ENCODE measurements around the gene PHF2.

Gene PHF2

DNA sequence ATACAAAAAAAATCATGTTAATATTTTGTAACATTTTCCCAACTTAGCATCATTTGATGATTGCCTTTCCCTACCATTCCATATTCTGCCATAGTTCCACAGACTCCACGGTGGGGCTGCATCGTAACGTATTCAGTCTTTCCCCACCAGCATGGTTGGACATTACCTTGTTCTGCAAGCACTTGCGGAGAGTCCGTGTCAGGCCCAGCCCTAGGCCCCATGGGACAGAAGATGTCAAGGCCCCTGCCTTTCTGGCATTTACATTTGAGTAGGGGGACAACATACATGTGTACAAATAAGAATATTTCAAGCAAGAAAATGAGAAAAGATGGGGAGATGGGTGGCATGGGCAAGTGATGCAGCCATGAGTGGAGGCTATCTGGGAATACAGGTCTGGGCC lies 8.2 kb upstream of the PHF2 start:
- no peak for DNase-seq (ENCODE audit: low read depth)

GRCh38 chr9:93569621-93570174 lies 6.7 kb upstream of the PHF2 start:
- DNase-seq (ENCODE audit: low read depth) = no peak

- DNase-seq (ENCODE audit: low read depth) = no peak
Observed at GRCh38 chr9:93572221-93572620, 4.2 kb upstream of the PHF2 start.

- no peak for DNase-seq (ENCODE audit: low read depth)
Observed at GRCh38 chr9:93572636-93573515, 3.5 kb upstream of the PHF2 start.

DNA sequence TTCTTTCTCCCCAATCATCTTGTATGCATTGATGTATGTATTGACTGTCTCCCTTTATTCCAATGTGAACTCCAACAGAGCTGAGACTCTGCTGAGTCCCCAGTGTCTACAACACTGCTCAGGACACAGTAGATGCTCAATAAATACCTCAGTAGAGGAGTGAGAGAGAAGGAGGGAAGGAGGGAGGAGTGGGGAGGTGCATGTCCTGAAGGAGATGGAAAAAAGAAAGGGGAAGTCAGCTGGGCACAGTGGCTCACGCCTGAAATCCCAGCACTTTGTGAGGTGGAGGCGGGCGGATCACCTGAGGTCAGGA lies 2.9 kb upstream of the PHF2 start:
- no peak for DNase-seq (ENCODE audit: low read depth)

GRCh38 chr9:93574091-93574899 lies 2.1 kb upstream of the PHF2 start:
- no peak for DNase-seq (ENCODE audit: low read depth)

DNA sequence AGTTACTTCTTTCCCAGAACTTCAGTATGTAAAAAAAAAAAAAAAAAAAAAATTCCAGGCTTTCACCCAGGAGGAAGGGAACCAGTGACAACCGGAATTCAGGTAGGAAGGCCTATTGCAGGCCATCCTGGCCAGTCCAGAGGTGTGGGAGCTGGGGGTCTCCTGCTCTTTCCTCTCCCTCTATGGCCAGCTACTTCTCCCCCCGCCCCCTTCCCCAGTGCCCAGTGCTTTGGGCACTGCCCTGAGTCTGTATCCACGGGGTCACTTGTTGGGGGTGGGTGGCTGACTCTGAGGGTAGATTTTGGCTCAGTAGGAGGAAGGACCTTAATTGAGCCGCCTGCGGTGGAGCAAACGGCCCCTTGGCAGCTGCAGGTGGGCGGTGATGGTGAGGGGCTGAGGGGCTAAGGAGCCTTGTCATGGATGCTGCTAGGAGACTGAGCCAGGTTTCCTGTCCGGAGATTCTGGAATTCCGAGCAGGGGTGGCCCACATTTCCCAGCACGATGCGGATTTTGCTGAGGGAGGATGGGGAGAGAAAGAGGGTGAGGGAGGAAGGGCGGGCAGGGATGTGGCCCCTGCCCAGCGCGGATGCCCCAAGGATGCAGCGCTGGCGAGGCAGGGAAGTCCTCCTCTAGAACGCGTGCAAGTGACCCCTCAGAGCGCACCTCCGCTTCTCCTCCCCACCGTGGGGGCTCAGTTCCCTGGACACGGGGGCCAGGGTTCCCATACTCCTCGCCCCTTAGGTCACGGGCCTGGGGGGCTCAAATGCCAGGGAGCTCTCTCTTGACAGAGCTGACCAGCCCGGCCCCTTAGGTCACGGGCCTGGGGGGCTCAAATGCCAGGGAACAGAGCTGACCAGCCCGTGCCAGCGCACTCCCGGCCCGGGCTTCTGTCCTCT lies 1.2 kb upstream of the PHF2 start:
- no peak for DNase-seq (ENCODE audit: low read depth)

- peak; percentile 29 for DNase-seq (ENCODE audit: low read depth)
Observed at GRCh38 chr9:93575796-93576257, 557 bp upstream of the PHF2 start.

DNA sequence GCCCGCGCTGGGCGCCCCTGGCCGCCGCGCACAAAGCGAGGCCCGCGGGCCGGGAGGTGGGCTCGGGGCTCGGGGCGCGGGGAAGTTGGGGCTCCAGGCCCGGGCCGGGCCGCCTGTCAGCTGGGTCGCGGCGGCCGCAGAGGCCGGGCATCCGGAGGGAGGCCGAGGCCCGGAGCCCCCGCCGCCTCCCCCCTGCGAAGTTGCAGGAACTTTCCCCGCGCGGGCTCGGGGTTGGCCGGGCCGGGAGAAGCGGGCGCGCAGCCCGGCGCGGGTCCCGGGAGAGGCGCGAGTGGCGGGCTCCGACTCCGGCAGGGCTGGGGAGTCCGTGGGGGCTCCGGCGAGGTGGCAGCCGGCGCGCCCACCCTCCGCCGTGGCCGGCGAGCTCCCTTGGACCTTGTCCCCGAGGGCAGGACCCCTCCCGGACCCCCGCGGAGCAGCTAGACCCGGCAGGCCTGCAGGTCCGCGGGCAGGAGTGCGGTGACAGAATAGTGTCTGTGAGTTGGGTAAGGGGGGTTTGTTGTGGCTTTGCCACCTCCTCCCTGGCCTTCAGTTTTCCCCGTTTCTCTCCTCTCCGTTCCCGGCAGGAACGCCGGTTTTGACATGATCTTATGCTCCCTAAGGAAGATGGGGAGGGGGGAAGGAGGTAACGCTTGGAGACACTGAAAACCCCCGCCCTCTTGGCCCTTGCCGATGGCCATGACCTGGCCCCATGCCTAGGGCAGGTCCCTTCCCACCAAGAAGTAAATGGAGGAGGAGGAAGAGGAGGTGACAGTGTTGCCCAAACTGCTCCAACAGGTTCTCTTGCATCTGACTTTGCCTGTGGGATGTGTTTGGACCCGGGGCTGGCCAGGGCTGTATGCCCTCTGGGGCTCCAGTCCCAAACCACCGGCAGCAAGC lies 942 bp downstream of the PHF2 start:
- DNase-seq (ENCODE audit: low read depth) = no peak

DNA sequence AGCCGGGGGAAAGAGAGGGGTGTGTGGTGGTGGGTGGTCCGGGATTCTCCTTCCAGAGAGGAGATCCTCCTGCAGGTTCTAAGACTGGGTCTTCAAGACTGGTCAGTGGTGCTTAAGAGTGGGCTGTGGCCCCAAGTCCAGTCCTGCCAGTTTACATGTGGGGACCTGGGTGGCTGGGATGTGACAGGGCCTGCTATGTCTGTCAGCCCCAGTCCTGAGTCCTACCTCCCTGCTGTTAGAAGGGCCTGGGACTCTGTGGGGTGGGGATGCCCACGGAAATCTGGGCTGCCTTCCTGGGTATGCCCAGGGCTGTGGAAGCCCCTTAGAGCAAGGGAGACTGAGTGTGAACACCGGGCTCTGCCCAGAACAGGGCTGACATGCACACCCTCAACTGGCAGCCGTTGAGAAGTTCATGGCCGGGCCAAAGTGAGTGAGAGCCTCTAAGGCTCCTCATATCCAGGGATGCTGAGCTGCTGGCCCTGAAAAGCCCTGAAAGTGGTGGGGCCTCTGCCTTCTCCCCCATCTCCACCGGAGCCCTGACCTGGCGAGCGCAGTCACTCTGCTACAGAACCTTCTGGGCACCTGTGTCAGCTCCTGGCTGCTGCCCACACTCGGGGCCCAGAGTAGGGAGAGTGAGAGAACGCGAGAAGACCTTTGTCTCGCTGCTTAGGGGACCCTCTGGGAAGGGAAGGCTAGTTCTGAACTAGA lies 1.7 kb downstream of the PHF2 start:
- no peak for DNase-seq (ENCODE audit: low read depth)

DNA sequence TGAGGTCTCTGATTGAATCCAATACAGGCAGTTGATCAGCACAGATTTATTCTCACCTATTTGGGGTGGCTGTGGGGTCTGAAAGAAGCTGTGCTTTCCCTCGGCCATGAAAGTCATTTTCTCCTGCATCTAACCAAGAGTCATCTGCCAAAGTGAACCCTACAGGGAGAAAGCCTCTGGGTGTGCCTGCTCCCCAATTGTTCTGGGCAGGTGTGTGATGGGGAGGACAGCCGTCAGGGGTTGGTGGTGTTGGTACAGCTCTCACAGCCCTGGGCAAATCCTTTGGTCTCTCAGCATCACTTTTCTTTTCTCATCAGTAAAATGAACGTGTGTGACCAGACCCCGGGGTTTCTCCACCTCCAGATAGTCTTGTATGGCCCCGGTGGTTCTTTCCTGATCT lies 2.5 kb downstream of the PHF2 start:
- DNase-seq (ENCODE audit: low read depth) = no peak

- DNase-seq (ENCODE audit: low read depth) = no peak
Observed at GRCh38 chr9:93579711-93580516, 3.5 kb downstream of the PHF2 start.

GRCh38 chr9:93580654-93581380 lies 4.4 kb downstream of the PHF2 start:
- no peak for DNase-seq (ENCODE audit: low read depth)

- DNase-seq (ENCODE audit: low read depth) = no peak
Observed at GRCh38 chr9:93582115-93582514, 5.7 kb downstream of the PHF2 start.

- no peak for DNase-seq (ENCODE audit: low read depth)
Observed at GRCh38 chr9:93582550-93582949, 6.2 kb downstream of the PHF2 start.

DNA sequence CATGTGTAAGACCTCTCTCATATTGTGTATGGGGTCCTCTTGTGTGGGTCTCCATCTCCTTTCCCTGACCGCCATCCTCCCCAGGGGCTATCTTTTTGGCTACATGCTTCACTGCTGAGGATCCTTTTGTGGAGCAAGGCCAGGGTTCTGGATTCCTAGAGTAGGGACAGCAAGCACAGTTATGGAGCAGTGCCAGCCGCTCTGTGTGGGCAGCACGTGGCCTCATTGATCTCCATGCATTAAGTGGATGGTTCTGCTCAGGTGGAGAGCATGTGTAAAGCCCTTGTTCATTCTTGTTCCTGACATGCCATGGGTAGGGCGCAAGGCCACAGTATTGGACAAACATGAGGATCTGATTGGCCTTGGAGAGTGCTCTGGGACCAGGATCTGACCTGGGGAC lies 8.9 kb downstream of the PHF2 start:
- no peak for DNase-seq (ENCODE audit: low read depth)

- no peak for DNase-seq (ENCODE audit: low read depth)
Observed at GRCh38 chr9:93585695-93586094, 9.3 kb downstream of the PHF2 start.

GRCh38 chr9:93586290-93587057 lies 10.1 kb downstream of the PHF2 start:
- DNase-seq (ENCODE audit: low read depth) = no peak
